Endothelial cell of umbilical vein (primary cell): ENCODE measurements around the gene DCAF5.

Experiments used
- CTCF ChIP-seq, 2 donors: IDR thresholded peaks; 1 replicate in 1 of 2; 2 replicates in 1 of 2; pipeline ENCODE4 v1.5.1; 2011; ENCODE audit warnings: low read length in 2 of 2, mild to moderate bottlenecking in 2 of 2, moderate library complexity in 2 of 2, control low read depth in 1 of 2, inconsistent platforms in 1 of 2, low read depth in 1 of 2; ENCODE audit not compliant: insufficient read depth in 1 of 2; ENCODE audit errors: extremely low read depth in 1 of 2
- EZH2 ChIP-seq: IDR thresholded peaks from 2 replicates; pipeline ENCODE4 v1.6.1; 2012; ENCODE audit warnings: borderline replicate concordance, low read depth, mild to moderate bottlenecking, moderate library complexity, low read length, inconsistent platforms; ENCODE audit not compliant: severe bottlenecking
- FOS ChIP-seq: IDR thresholded peaks from 2 replicates; pipeline ENCODE4 v1.6.1; 2011; ENCODE audit warnings: mild to moderate bottlenecking, low read length, moderate library complexity, borderline replicate concordance; ENCODE audit not compliant: insufficient read depth
- GATA2 ChIP-seq: IDR thresholded peaks from 2 replicates; pipeline ENCODE4 v1.7.0; 2011; ENCODE audit warnings: low read depth, mild to moderate bottlenecking, moderate library complexity, mixed read lengths, low read length; ENCODE audit not compliant: insufficient read length, insufficient read depth
- MAX ChIP-seq: IDR thresholded peaks from 2 replicates; pipeline ENCODE4 v1.6.1; 2011; ENCODE audit not compliant: insufficient read depth, insufficient read length
- POLR2A ChIP-seq: IDR thresholded peaks from 2 replicates; pipeline ENCODE4 v1.6.1; 2012; ENCODE audit warnings: low read depth, mild to moderate bottlenecking, control low read depth, low read length

GRCh38 chr14:69141550-69141949 is 11.4 kb downstream of the DCAF5 start:
- TF ChIP-seq CTCF (IDR thresholded peaks at IDR 0.05; ENCODE audit: extremely low read depth in 1 of 2, insufficient read depth in 1 of 2, low read depth in 1 of 2, low read length in 2 of 2) = no peak
- no peak for TF ChIP-seq MAX
- TF ChIP-seq EZH2 = no peak
- TF ChIP-seq GATA2 = no peak
- no peak for TF ChIP-seq POLR2A
- no peak for TF ChIP-seq FOS
